ACC112 (cell line): Measurements from ENCODE around the gene MED10.

Experiments used
- H2AFZ ChIP-seq: fragments of 200-600 bp; sonication (generic); one replicate; pipeline ENCODE4 v1.6.0; 2017; ENCODE audit warnings: antibody characterized with exemption, low read length; ENCODE audit not compliant: unreplicated experiment
- H3K27ac ChIP-seq: fragments of 200-600 bp; sonication (generic); 2 replicates; pipeline ENCODE4 v1.5.1; 2014; ENCODE audit warnings: low read depth, mild to moderate bottlenecking, antibody characterized with exemption, low read length, moderate library complexity
- H3K27me3 ChIP-seq: fragments of 200-600 bp; sonication (generic); 2 replicates; pipeline ENCODE4 v1.6.1; 2014; ENCODE audit warnings: mild to moderate bottlenecking, antibody characterized with exemption, low read length, moderate library complexity, mixed read lengths; ENCODE audit not compliant: insufficient read depth
- H3K36me3 ChIP-seq: fragments of 200-600 bp; sonication (generic); 2 replicates; pipeline ENCODE4 v1.6.1; 2016; ENCODE audit warnings: mild to moderate bottlenecking, antibody characterized with exemption, low read length, moderate library complexity, mixed read lengths; ENCODE audit not compliant: insufficient read depth
- H3K4me1 ChIP-seq: fragments of 200-600 bp; sonication (generic); one replicate; pipeline ENCODE4 v1.6.1; 2016; ENCODE audit warnings: low read length, mixed read lengths; ENCODE audit not compliant: insufficient read depth, unreplicated experiment, control insufficient read depth
- H3K4me3 ChIP-seq: fragments of 200-600 bp; sonication (generic); 2 replicates; pipeline ENCODE4 v1.5.1; 2014; ENCODE audit warnings: mild to moderate bottlenecking, low read depth, low read length
- H3K79me2 ChIP-seq: fragments of 200-600 bp; sonication (generic); one replicate; pipeline ENCODE4 v1.6.0; 2016; ENCODE audit warnings: low read length; ENCODE audit not compliant: control insufficient read depth, unreplicated experiment, insufficient read depth

The MED10 gene

DNA sequence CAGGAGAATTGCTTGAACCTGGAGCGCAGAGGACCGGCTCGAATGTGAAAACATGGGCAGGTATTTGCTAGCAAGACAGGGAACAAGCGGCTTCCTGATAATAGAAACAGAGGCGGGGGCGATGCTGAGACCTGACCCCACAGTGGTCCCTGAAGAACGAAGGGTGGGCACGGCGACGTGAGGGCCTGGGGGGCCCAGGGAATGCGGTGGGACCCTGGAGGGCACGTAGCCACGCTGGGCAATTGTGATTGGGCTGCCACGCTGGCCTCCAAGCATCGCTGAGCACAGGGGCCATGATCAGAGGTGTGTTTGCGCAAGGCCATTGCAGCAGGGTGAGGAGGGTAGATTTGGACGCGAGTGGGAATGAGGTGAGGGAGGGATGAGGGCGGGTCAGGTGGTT, 30.7 kb downstream of the MED10 start:
- no peaks in the 10 kb centered on the region for H3K4me1 ChIP-seq
- no peak overlapping the region for H3K27ac ChIP-seq
- peaks cover 19% of the 10 kb centered on the region; the same call in 1 of the 2 replicates for H3K27me3 ChIP-seq
- no peak overlapping the region for H2AFZ ChIP-seq
- no peaks in the 10 kb centered on the region for H3K36me3 ChIP-seq
- no peaks in the 10 kb centered on the region for H3K79me2 ChIP-seq
- no peak overlapping the region for H3K4me3 ChIP-seq

DNA sequence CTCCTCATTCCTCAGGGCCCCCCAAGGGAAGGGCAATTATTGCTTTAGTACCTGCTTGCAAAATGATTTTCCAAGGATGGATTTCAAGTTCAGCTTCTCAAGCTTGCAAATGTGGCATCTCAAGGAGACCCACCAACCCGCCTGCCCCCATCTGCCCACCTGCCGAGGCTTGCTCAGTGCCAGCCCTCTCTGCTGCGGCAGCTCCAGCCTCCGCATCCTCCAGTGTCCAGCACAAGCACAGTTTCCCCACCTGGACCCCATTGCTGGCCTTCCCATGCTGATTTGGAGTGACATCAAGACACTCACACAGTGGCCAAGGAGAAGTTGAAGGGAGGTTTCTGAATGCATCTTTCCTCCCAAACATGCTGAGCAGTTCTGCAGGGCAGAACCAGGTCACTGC, 31.2 kb downstream of the MED10 start:
- Histone ChIP-seq H3K36me3 (no peaks in the 10 kb centered on the region), H2AFZ (no peak overlapping the region), H3K27me3 (peaks cover 19% of the 10 kb centered on the region; the same call in 1 of the 2 replicates), H3K4me1 (no peaks in the 10 kb centered on the region), H3K79me2 (no peaks in the 10 kb centered on the region), H3K27ac (no peak overlapping the region), H3K4me3 (no peak overlapping the region)

DNA sequence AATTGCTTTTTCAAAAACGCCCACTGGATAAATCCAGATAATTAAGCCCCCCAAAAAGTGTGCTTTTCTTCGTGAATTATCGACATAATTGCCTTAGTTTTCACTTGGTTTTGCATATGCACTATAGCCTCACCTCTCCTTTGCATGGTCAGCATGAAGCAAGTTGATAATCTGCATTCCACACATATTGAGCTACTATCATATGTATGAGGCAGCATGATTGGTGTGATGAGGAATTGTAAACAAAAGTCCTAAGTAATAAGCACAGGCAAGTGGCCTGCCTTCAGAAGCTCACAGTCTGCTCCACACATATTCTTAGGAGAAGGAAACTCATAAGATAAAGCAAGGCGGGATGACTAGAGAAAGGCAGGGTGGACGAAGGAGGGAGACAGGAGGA, 33.8 kb downstream of the MED10 start:
- Histone ChIP-seq H3K36me3 (no peaks in the 10 kb centered on the region), H3K4me1 (no peaks in the 10 kb centered on the region), H3K4me3 (no peak overlapping the region), H3K27ac (no peak overlapping the region), H2AFZ (no peak overlapping the region), H3K27me3 (peaks cover 14% of the 10 kb centered on the region; the same call in 1 of the 2 replicates), H3K79me2 (no peaks in the 10 kb centered on the region)

DNA sequence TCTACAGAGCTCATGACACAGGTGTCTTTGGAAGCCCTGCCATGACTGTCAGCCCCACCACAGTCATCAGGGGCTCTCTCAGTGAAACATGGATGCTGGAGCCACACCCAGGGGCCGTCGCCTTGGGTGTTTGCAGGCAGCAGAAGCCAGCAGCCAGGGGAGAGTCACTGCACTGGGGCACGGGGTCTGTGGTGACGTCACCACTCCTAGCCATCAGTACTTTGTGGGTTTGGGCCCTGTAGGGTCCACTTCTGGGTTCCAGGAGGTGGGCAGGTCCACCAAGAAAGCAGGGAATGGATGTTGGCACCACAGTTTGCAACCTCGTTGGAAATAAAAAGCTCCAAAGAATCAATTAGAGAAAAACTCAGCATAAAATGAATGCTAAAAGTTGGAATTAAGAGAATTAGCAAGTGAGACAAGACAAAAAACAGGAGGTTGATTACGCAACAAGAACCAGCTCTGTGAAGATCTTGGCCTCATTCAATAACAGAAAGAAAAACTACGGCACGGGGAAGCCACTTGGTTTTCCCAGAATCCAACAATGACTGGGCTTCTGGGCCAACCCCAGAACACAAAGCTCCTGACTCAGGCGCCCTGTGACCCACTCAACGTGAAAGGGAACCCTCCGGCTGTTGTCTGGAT, 34.3 kb downstream of the MED10 start:
- no peak overlapping the region for H3K27ac ChIP-seq
- H3K36me3 ChIP-seq, result no peaks in the 10 kb centered on the region
- H3K27me3 ChIP-seq, result peaks cover 14% of the 10 kb centered on the region; the same call in 1 of the 2 replicates
- H3K4me1 ChIP-seq, result no peaks in the 10 kb centered on the region
- H2AFZ ChIP-seq, result no peak overlapping the region
- no peaks in the 10 kb centered on the region for H3K79me2 ChIP-seq
- no peak overlapping the region for H3K4me3 ChIP-seq

DNA sequence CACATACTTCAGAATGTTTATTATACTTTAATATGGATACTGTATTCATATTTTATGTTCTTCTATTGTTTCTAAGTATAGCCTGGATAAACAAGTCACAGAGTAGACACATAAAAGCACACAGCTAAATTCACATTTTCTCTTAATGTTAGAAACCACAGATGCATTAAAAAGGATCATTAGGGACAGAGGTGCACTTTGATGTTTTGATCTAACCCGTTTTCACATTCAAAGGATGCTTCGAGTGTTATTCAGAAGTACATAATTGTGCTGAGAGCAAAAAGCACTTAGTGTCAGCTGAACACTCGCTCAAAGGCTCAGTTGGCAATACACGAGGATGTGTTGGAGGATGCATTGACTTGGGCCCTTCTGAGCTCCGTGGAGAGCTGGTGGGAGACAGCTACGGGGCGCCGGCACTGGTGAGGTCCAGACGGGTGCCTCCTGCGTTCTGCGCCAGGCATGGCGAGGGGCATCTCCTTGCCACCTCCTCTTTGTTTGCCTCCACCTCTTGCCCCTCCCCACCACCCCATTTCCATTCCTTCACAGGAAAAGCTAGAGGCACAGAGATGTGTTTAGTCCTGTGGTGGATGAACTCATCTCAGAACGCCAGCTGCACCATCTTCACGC, 35.5 kb downstream of the MED10 start:
- H2AFZ ChIP-seq, result no peak overlapping the region
- H3K79me2 ChIP-seq, result no peaks in the 10 kb centered on the region
- no peak overlapping the region for H3K27ac ChIP-seq
- no peaks in the 10 kb centered on the region for H3K4me1 ChIP-seq
- peaks cover 14% of the 10 kb centered on the region; the same call in 1 of the 2 replicates for H3K27me3 ChIP-seq
- no peaks in the 10 kb centered on the region for H3K36me3 ChIP-seq
- H3K4me3 ChIP-seq, result no peak overlapping the region

DNA sequence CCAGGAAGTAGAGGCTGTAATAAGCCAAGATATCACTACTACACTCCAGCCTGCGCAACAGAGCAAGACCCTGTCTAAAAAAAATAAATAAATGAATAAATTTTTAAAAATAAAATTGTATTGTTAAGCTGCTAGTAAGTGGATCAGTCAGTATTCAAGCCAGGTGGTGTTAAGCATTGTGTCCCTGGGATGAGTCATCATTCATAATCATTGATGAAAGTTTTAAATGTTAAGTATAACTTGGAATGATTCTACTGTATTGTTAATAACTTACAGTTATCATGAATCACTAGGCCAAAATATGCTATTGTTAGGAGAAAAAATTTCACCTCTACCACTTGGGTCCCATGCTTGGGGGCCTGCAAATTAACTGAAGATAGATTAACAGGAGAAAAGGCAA, 38.2 kb downstream of the MED10 start:
- H3K4me3 ChIP-seq, result no peak overlapping the region
- H3K79me2 ChIP-seq, result no peaks in the 10 kb centered on the region
- H3K27me3 ChIP-seq, result peaks cover 12% of the 10 kb centered on the region; the same call in 1 of the 2 replicates
- no peaks in the 10 kb centered on the region for H3K36me3 ChIP-seq
- no peaks in the 10 kb centered on the region for H3K4me1 ChIP-seq
- H2AFZ ChIP-seq, result no peak overlapping the region
- no peak overlapping the region for H3K27ac ChIP-seq

DNA sequence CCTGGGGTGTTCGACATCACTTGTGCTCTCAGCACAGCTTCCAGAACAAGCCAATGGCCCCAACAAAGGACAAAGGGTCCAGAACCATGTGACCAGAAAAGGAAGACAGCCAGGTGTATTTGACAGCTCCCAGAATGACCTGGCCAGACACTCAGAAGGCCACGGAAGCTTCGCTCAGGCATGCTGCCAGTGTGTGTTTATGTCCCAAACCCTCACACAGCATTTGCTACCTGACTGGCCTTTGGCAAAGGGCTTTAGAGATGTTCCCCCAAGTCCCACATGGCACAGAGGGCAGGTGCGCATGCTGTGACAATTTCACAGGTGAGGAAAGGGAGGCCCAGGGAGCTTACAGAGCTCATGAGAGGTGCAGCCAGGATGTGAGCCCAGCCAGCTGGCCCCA, 39.5 kb downstream of the MED10 start:
- Histone ChIP-seq H3K79me2 (no peaks in the 10 kb centered on the region), H3K36me3 (no peaks in the 10 kb centered on the region), H2AFZ (no peak overlapping the region), H3K27ac (no peak overlapping the region), H3K4me1 (no peaks in the 10 kb centered on the region), H3K4me3 (no peak overlapping the region), H3K27me3 (no peaks in the 10 kb centered on the region; the same call in 1 of the 2 replicates)

DNA sequence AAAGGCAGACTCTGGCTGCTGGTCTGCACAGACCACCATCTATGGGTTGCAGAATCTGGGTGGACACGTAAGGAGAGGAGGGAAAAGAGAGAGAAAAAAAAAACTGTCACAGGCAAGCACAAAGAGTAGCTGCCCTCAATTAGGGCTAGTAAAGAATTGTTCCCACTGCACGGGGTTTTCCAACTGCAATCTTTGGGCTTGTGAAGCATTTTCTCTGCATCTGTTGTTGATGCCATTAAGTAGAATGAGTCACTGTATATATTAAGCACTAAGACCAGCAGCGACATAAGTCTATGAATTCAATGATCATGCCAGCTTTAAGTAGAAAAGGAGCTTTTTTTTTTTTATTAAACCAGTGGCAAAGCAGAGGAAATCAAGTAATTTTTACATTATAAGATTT, 40.2 kb downstream of the MED10 start:
- Histone ChIP-seq H3K4me1 (no peaks in the 10 kb centered on the region), H3K36me3 (no peaks in the 10 kb centered on the region), H3K79me2 (no peaks in the 10 kb centered on the region), H3K4me3 (no peak overlapping the region), H3K27ac (no peak overlapping the region), H2AFZ (no peak overlapping the region), H3K27me3 (no peaks in the 10 kb centered on the region)

DNA sequence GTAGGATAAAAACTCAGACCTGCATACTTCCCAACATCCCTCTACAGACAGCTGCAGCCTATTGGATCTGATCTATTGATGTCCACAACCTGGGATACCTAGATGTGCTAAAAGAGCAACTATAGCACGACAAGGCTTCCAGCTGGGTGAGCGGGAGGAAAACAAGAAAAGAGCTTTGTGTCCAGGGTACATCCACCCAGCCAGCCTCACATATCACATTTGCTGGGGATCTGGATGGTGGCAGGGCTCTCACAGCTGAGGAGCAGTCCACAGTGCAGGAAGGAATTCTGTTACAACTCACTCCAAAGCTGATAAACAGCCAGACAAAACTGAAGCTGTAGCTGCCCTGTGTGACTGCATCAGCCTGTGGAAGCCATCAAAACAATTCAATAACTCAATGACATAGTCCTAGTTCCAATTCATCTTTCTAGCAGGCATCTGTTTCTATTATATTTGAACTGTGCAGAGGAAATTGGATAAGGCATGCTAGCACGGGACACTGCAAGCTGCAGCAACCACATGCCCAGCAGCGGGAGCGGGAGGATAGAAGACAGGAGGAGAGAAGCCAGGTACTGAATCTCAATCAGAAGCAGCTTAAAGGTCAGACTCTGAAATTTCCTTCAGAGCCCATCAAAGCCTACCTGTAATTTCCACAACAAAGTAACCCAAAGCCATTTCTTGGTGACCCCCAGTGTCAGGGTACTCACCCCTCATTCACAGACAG, 45.0 kb downstream of the MED10 start:
- H3K27me3 ChIP-seq, result no peaks in the 10 kb centered on the region
- no peaks in the 10 kb centered on the region for H3K4me1 ChIP-seq

DNA sequence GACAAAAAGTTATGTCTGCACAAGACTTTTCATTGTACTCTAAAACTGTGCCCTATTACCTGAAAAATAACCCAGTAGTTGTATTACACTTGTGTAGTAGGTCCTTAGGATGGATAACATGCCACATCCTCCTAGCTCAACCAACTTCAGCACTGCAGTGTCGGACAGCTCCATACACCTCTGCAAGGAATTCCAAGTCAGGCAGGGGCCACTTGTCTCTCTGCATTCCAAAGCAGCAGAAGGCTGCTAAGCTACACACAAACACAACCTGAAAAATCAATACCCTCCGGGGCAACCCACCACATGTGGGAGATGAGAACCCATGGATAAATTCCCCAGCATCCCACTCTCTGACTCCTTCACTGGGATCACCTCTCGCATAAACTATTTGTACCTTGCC, 50.2 kb downstream of the MED10 start:
- H3K27ac ChIP-seq, result no peak overlapping the region

More for the DNA sequence above, 45.0 kb downstream of the MED10 start:
- Histone ChIP-seq H2AFZ (no peak overlapping the region), H3K4me3 (no peak overlapping the region), H3K79me2 (no peaks in the 10 kb centered on the region), H3K27ac (no peak overlapping the region), H3K36me3 (no peaks in the 10 kb centered on the region)

DNA sequence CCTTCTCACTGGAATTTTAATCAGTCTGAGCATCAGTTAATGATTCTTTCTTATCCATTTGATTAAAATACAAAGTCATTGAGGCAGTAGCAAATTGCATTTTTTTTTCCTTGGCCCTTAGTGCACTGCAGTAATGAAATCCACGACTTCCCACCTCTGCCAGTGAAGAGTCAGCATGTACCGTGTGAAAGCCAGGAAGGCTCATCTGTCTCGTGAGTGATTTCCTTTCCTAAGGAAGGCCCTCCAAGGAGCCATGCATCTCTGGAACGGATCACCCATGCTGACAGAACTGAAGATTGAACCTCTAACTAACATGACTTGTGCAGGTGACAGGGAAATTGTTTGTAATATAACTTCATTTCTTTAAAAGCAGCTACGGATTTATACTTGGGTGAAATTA, 51.6 kb downstream of the MED10 start:
- Histone ChIP-seq H3K27ac (no peak overlapping the region), H3K79me2 (no peaks in the 10 kb centered on the region), H3K27me3 (no peaks in the 10 kb centered on the region), H3K36me3 (no peaks in the 10 kb centered on the region), H3K4me3 (no peak overlapping the region), H2AFZ (no peak overlapping the region), H3K4me1 (no peaks in the 10 kb centered on the region)

More for the DNA sequence above, 50.2 kb downstream of the MED10 start:
- no peaks in the 10 kb centered on the region for H3K36me3 ChIP-seq
- no peaks in the 10 kb centered on the region for H3K27me3 ChIP-seq
- no peaks in the 10 kb centered on the region for H3K79me2 ChIP-seq
- no peak overlapping the region for H3K4me3 ChIP-seq
- H3K4me1 ChIP-seq, result no peaks in the 10 kb centered on the region
- H2AFZ ChIP-seq, result no peak overlapping the region
